IMR-90 (cell line): ENCODE data around the gene LRRC2. TPM values are rescaled to one million over a fixed set of nuclear protein-coding genes. Genes with fewer than 3 reads are reported as not detected.

Experiments
- ATAC-seq: fragments of 200-7000 bp; cut with Tn5 transposase; 2 replicates; pipeline ENCODE4 v1.9.1; 2020; ENCODE audit warnings: low read depth, mild to moderate bottlenecking, moderate library complexity
- BruUV-seq: library from RNA; stranded (reverse); fragments of 400-500 nt; replicated peaks from 2 replicates; lab custom pipeline; 2021; lab: Mats Ljungman, UMichigan
- CTCF ChIA-PET: fragments of 300-600 bp; formaldehyde crosslinking; extraction: SDS; loops from one replicate; lab custom pipeline; 2021; ENCODE audit warnings: antibody characterized with exemption; lab: Yijun Ruan, JAX
- POLR2A ChIA-PET: fragments of 300-600 bp; sonication (Branson Sonifier 250); formaldehyde crosslinking; loops from one replicate; lab custom pipeline; 2022; ENCODE audit warnings: antibody characterized with exemption; ENCODE audit not compliant: unreplicated experiment; lab: Charles Lee
- DNase-seq: peaks from one replicate; pipeline ENCODE4 v3.0.0; 2013
- H2AFZ ChIP-seq: replicated peaks from 2 replicates; pipeline ENCODE3; 2013; ENCODE audit warnings: low read length, mild to moderate bottlenecking; ENCODE audit not compliant: poor library complexity
- H2AK5ac ChIP-seq: 2 replicates; pipeline ENCODE4 v1.6.1; 2013; ENCODE audit warnings: low read depth, low read length, inconsistent platforms
- H2AK9ac ChIP-seq: replicated peaks from 2 replicates; pipeline ENCODE3; 2013; ENCODE audit warnings: mild to moderate bottlenecking, low read depth, low read length, moderate library complexity; ENCODE audit not compliant: poor library complexity
- H2BK120ac ChIP-seq: 2 replicates; pipeline ENCODE4 v1.6.1; 2013; ENCODE audit warnings: low read depth, low read length, inconsistent platforms
- H2BK15ac ChIP-seq: 3 replicates; pipeline ENCODE4 v1.6.1; 2013; ENCODE audit warnings: low read depth, low read length, inconsistent platforms
- H2BK20ac ChIP-seq: 2 replicates; pipeline ENCODE4 v1.6.1; 2013; ENCODE audit warnings: low read depth, mild to moderate bottlenecking, inconsistent platforms, low read length, moderate library complexity
- H2BK5ac ChIP-seq: 2 replicates; pipeline ENCODE4 v1.6.1; 2013; ENCODE audit warnings: mild to moderate bottlenecking, low read depth, low read length, inconsistent platforms; ENCODE audit not compliant: poor library complexity, severe bottlenecking
- H3K14ac ChIP-seq: replicated peaks from 2 replicates; pipeline ENCODE4 v1.6.1; 2013; ENCODE audit warnings: low read depth, low read length, inconsistent platforms
- H3K18ac ChIP-seq: 2 replicates; pipeline ENCODE4 v1.6.1; 2013; ENCODE audit warnings: low read depth, low read length, control low read depth
- H3K23ac ChIP-seq: 2 replicates; pipeline ENCODE4 v1.6.1; 2013; ENCODE audit warnings: low read depth, low read length, inconsistent platforms
- H3K27ac ChIP-seq: 2 replicates; pipeline ENCODE4 v1.5.1; 2013; ENCODE audit warnings: mild to moderate bottlenecking, control low read depth, low read length; ENCODE audit not compliant: insufficient read depth
- H3K27me3 ChIP-seq: 2 replicates; pipeline ENCODE4 v1.6.1; 2013; ENCODE audit warnings: low read length; ENCODE audit not compliant: control insufficient read depth, insufficient read depth
- H3K36me3 ChIP-seq: 2 replicates; pipeline ENCODE4 v1.6.1; 2013; ENCODE audit warnings: low read length, mixed read lengths; ENCODE audit not compliant: control insufficient read depth, insufficient read depth
- H3K4ac ChIP-seq: 2 replicates; pipeline ENCODE4 v1.6.1; 2013; ENCODE audit warnings: low read depth, low read length, inconsistent platforms
- H3K4me1 ChIP-seq: 2 replicates; pipeline ENCODE4 v1.6.1; 2013; ENCODE audit warnings: low read length, mixed read lengths; ENCODE audit not compliant: control insufficient read depth, insufficient read depth
- H3K4me2 ChIP-seq: 2 replicates; pipeline ENCODE4 v1.6.1; 2013; ENCODE audit warnings: low read depth, mild to moderate bottlenecking, control low read depth, low read length, moderate library complexity
- H3K4me3 ChIP-seq: 2 replicates; pipeline ENCODE4 v1.5.1; 2013; ENCODE audit warnings: low read depth, mild to moderate bottlenecking, control low read depth, low read length, moderate library complexity; ENCODE audit not compliant: insufficient read depth
- H3K56ac ChIP-seq: 2 replicates; pipeline ENCODE4 v1.6.1; 2013; ENCODE audit warnings: low read length, inconsistent platforms; ENCODE audit not compliant: insufficient read depth; ENCODE audit errors: extremely low read depth
- H3K79me1 ChIP-seq, 2 experiments: 2 replicates each; pipeline ENCODE4 v1.6.1; 2013; ENCODE audit warnings: low read length in 2 of 2, inconsistent platforms in 1 of 2, low read depth in 1 of 2
- H3K9ac ChIP-seq: 2 replicates; pipeline ENCODE4 v1.6.1; 2013; ENCODE audit warnings: low read depth, low read length, control low read depth
- H3K9me1 ChIP-seq: 2 replicates; pipeline ENCODE4 v1.6.1; 2013; ENCODE audit warnings: low read length, inconsistent platforms; ENCODE audit not compliant: insufficient read depth
- H3K9me3 ChIP-seq: 2 replicates; pipeline ENCODE4 v1.6.1; 2013; ENCODE audit warnings: low read length; ENCODE audit not compliant: control insufficient read depth, insufficient read depth
- H4K20me1 ChIP-seq: 2 replicates; pipeline ENCODE4 v1.6.1; 2013; ENCODE audit warnings: low read length, inconsistent platforms; ENCODE audit not compliant: insufficient read depth
- H4K5ac ChIP-seq: 2 replicates; pipeline ENCODE4 v1.6.1; 2013; ENCODE audit warnings: mild to moderate bottlenecking, low read depth, low read length, control low read depth
- H4K8ac ChIP-seq, 2 experiments: 2 replicates each; pipeline ENCODE4 v1.6.1; 2013; ENCODE audit warnings: low read depth in 2 of 2, low read length in 2 of 2, control low read depth in 1 of 2, inconsistent platforms in 1 of 2
- H4K91ac ChIP-seq: 2 replicates; pipeline ENCODE4 v1.6.1; 2013; ENCODE audit warnings: low read depth, low read length, inconsistent platforms; ENCODE audit not compliant: insufficient read depth
- BHLHE40 ChIP-seq: fragments of 150-350 bp; IDR thresholded peaks from 2 replicates; pipeline ENCODE4 v1.6.1; 2016; ENCODE audit warnings: mild to moderate bottlenecking, low read depth, low read length
- CHD1 ChIP-seq: IDR thresholded peaks from 2 replicates; pipeline ENCODE4 v1.6.1; 2012; ENCODE audit warnings: low read depth, low read length, improper control_type of control experiment
- FOS ChIP-seq: fragments of 150-350 bp; IDR thresholded peaks from 2 replicates; pipeline ENCODE4 v1.6.1; 2016; ENCODE audit warnings: low read depth, low read length
- MAFK ChIP-seq: IDR thresholded peaks from 2 replicates; pipeline ENCODE4 v1.6.1; 2012; ENCODE audit warnings: low read depth, low read length, improper control_type of control experiment
- MAZ ChIP-seq: IDR thresholded peaks from 2 replicates; pipeline ENCODE4 v1.6.1; 2012; ENCODE audit warnings: low read depth, mild to moderate bottlenecking, low read length, improper control_type of control experiment, moderate library complexity, borderline replicate concordance
- MXI1 ChIP-seq: IDR thresholded peaks from 2 replicates; pipeline ENCODE4 v1.6.1; 2012; ENCODE audit warnings: low read depth, mild to moderate bottlenecking, low read length, moderate library complexity, borderline replicate concordance
- NFE2L2 ChIP-seq: fragments of 150-350 bp; IDR thresholded peaks from 2 replicates; pipeline ENCODE4 v1.6.1; 2016; ENCODE audit warnings: low read depth, mild to moderate bottlenecking, low read length
- POLR2A ChIP-seq: IDR thresholded peaks from 2 replicates; pipeline ENCODE4 v1.6.1; 2012; ENCODE audit warnings: mild to moderate bottlenecking, low read depth, low read length
- RAD21 ChIP-seq: IDR thresholded peaks from 2 replicates; pipeline ENCODE4 v1.6.1; 2012; ENCODE audit warnings: low read length, improper control_type of control experiment
- RCOR1 ChIP-seq: IDR thresholded peaks from 2 replicates; pipeline ENCODE4 v1.6.1; 2012; ENCODE audit warnings: mild to moderate bottlenecking, low read length, improper control_type of control experiment; ENCODE audit not compliant: insufficient replicate concordance
- RFX5 ChIP-seq: IDR thresholded peaks from 2 replicates; pipeline ENCODE4 v1.8.0; 2012; ENCODE audit warnings: low read depth, mild to moderate bottlenecking, low read length, moderate library complexity
- SMC3 ChIP-seq: fragments of 150-350 bp; IDR thresholded peaks from 2 replicates; pipeline ENCODE4 v1.6.1; 2016; ENCODE audit warnings: low read depth, mild to moderate bottlenecking, antibody characterized with exemption, low read length, moderate library complexity
- WGBS, 2 experiments: methylation state at CpG; one replicate each; pipeline versions ENCODE4 v1.1.5 to v1.1.7; 2013; ENCODE audit warnings: missing lambda C conversion rate in 2 of 2; ENCODE audit not compliant: insufficient read length in 1 of 2; ENCODE audit errors: extremely low coverage in 2 of 2; 5-methylcytosine and 5-hydroxymethylcytosine counted together
- dilution Hi-C: fragments of 300-500 bp; cut with HindIII; formaldehyde crosslinking; loops from one replicate; pipeline ENCODE4 v1.14.3; 2018; ENCODE audit warnings: low sequenced_read_pairs; ENCODE audit not compliant: unreplicated experiment
- in situ Hi-C: fragments of 300-500 bp; cut with MboI; formaldehyde crosslinking; loops from 3 replicates; pipeline ENCODE4 v1.14.3; 2019; ENCODE audit warnings: low sequenced_read_pairs, inconsistent platforms, mixed read lengths
- intact Hi-C: fragments of 100-400 bp; cut with micrococcal nuclease; formaldehyde crosslinking; loops from 2 replicates; pipeline ENCODE4 v1.10.0; 2022
- polyA plus RNA-seq, 3 experiments: library from polyadenylated mRNA; depleted of rRNA; stranded (reverse); fragments of >200 nt; gene quantifications; 2 replicates each; pipeline ENCODE4 v1.2.3, GENCODE V29; 2012; ENCODE audit warnings: low replicate concordance in 1 of 3
- total RNA-seq: library from RNA; depleted of rRNA; stranded (reverse); fragments of >200 nt; gene quantifications from 2 replicates; pipeline ENCODE4 v1.2.3, GENCODE V29; 2012
- TF ChIP-seq, protein P1 (sequence below): conservative IDR thresholded peaks from 2 replicates; pipeline ENCODE4 v1.5.1; 2012; ENCODE audit warnings: mild to moderate bottlenecking, low read depth, low read length, improper control_type of control experiment
- TF ChIP-seq, protein P2 (sequence below): fragments of 150-350 bp; IDR thresholded peaks from 2 replicates; pipeline ENCODE4 v1.6.1; 2017; ENCODE audit warnings: mild to moderate bottlenecking, antibody characterized with exemption, low read length, low read depth
- TF ChIP-seq, protein P3 (sequence below): fragments of 150-350 bp; IDR thresholded peaks from 2 replicates; pipeline ENCODE4 v1.6.1; 2016; ENCODE audit warnings: low read depth, mild to moderate bottlenecking, low read length, moderate library complexity, borderline replicate concordance

The LRRC2 gene
- total and polyA plus RNA-seq, 2 of the 4 experiments (the other 2 are of a cell fraction): 2.9 to 4.1 TPM

- no peak overlapping the region for H4K5ac ChIP-seq
- no peaks in the 10 kb centered on the region for H3K9me1 ChIP-seq
- H2BK120ac ChIP-seq: no peak overlapping the region
- H2BK15ac ChIP-seq: no peak overlapping the region
- H4K20me1 ChIP-seq: no peaks in the 10 kb centered on the region
- no peak overlapping the region for H3K27ac ChIP-seq
- dilution Hi-C loops: no loop called here
- H3K4me3 ChIP-seq: no peak overlapping the region
- in situ Hi-C loops: no loop called here
- no peaks in the 10 kb centered on the region for H3K27me3 ChIP-seq
- BruUV-seq: no TSS peak
- no peak overlapping the region for H3K23ac ChIP-seq
- TF ChIP-seq MAFK: no peak
- no peak for TF ChIP-seq MAZ
- TF ChIP-seq, protein P1, sequence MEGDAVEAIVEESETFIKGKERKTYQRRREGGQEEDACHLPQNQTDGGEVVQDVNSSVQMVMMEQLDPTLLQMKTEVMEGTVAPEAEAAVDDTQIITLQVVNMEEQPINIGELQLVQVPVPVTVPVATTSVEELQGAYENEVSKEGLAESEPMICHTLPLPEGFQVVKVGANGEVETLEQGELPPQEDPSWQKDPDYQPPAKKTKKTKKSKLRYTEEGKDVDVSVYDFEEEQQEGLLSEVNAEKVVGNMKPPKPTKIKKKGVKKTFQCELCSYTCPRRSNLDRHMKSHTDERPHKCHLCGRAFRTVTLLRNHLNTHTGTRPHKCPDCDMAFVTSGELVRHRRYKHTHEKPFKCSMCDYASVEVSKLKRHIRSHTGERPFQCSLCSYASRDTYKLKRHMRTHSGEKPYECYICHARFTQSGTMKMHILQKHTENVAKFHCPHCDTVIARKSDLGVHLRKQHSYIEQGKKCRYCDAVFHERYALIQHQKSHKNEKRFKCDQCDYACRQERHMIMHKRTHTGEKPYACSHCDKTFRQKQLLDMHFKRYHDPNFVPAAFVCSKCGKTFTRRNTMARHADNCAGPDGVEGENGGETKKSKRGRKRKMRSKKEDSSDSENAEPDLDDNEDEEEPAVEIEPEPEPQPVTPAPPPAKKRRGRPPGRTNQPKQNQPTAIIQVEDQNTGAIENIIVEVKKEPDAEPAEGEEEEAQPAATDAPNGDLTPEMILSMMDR: no peak
- no peak for TF ChIP-seq RAD21
- TF ChIP-seq CHD1: no peak
- TF ChIP-seq NFE2L2: no peak
- TF ChIP-seq, protein P2, sequence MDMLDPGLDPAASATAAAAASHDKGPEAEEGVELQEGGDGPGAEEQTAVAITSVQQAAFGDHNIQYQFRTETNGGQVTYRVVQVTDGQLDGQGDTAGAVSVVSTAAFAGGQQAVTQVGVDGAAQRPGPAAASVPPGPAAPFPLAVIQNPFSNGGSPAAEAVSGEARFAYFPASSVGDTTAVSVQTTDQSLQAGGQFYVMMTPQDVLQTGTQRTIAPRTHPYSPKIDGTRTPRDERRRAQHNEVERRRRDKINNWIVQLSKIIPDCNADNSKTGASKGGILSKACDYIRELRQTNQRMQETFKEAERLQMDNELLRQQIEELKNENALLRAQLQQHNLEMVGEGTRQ: no peak
- no peak for TF ChIP-seq RCOR1
- no peak for TF ChIP-seq MXI1
- TF ChIP-seq, protein P3, sequence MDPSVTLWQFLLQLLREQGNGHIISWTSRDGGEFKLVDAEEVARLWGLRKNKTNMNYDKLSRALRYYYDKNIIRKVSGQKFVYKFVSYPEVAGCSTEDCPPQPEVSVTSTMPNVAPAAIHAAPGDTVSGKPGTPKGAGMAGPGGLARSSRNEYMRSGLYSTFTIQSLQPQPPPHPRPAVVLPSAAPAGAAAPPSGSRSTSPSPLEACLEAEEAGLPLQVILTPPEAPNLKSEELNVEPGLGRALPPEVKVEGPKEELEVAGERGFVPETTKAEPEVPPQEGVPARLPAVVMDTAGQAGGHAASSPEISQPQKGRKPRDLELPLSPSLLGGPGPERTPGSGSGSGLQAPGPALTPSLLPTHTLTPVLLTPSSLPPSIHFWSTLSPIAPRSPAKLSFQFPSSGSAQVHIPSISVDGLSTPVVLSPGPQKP: no peak
- TF ChIP-seq POLR2A: no peak
- TF ChIP-seq FOS: no peak
- no peak for TF ChIP-seq SMC3
- TF ChIP-seq RFX5: no peak
- TF ChIP-seq BHLHE40: no peak
- no peak overlapping the region for H2AFZ ChIP-seq
- H3K4me2 ChIP-seq: no peak overlapping the region
- no peaks in the 10 kb centered on the region for H3K9me3 ChIP-seq
- intact Hi-C loops: no loop called here
- no peak overlapping the region for H2BK5ac ChIP-seq
- H3K4me1 ChIP-seq: no peaks in the 10 kb centered on the region; the same call in 1 of the 2 replicates
- no peak overlapping the region for H4K91ac ChIP-seq
- H2AK5ac ChIP-seq: no peak overlapping the region
- no peak overlapping the region for H2BK20ac ChIP-seq
- H3K36me3 ChIP-seq: peaks cover 10% of the 10 kb centered on the region; the same call in 1 of the 2 replicates
- no peak overlapping the region for H3K18ac ChIP-seq
- H3K14ac ChIP-seq: no peak overlapping the region
- no peak for DNase-seq
- WGBS, 2 experiments: no CpG with 5 or more reads among the region's 5 CpGs
- no peak overlapping the region for H4K8ac ChIP-seq
- H3K4ac ChIP-seq: no peak overlapping the region
- CTCF ChIA-PET: interaction anchor here (0.9 to 2.2 kb wide), 2 partner anchors 38 to 39 kb away, joined by 3 to 5 read pairs; no protein-coding TSS in a partner anchor
- peak overlapping the region; percentile 11 for H2AK9ac ChIP-seq
- H3K79me1 ChIP-seq: no peaks in the 10 kb centered on the region
- POLR2A ChIA-PET: no interaction called here
- no peak overlapping the region for H3K56ac ChIP-seq
- ATAC-seq: no peak
- no peak overlapping the region for H3K9ac ChIP-seq
These were observed 38.9 kb downstream of the LRRC2 start for GRCh38 chr3:46527239-46527638.
